GM19193 (cell line): Measurements from ENCODE around the gene C11orf42.

Source experiments
- POLR2A ChIP-seq: IDR thresholded peaks from 4 replicates; pipeline ENCODE4 v1.6.1; 2011; ENCODE audit not compliant: insufficient read depth, insufficient read length; ENCODE audit errors: extremely low read depth

C11orf42 gene

GRCh38 chr11:6205366-6205765 is at the start of gene C11orf42:
C11orf42 (plus strand) TSS chr11:6205557; CDS start chr11:6205616, 59 bp downstream.
- TF ChIP-seq POLR2A: no peak

- TF ChIP-seq POLR2A: no peak
These were observed 48.6 kb upstream of the C11orf42 start for GRCh38 chr11:6156628-6157359.

DNA sequence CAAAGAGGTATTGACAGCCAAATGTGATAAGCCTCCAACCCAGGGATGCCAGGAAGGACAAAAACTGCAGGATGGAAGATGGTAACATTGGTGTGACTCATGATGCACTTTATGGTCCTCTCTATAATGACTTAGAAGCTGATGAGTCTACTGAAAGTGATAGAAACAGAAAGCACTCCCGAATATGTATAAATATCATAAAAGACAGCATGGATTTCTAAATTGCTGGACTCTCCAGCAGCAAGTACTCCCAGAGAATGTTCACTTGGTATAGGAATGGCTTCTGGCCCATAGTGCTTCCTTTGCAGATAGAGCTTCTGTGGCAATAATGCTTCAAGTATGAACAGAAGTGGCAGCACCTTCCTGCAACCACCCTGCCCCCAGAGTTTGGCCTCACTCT is 35.1 kb upstream of the C11orf42 start, which contains the start of gene OR52B2:
TSS of gene OR52B2 (minus strand) at position 101 of the 400 bp plus-strand sequence. CDS start at position 101, 0 bp downstream.
- TF ChIP-seq POLR2A: no peak

DNA sequence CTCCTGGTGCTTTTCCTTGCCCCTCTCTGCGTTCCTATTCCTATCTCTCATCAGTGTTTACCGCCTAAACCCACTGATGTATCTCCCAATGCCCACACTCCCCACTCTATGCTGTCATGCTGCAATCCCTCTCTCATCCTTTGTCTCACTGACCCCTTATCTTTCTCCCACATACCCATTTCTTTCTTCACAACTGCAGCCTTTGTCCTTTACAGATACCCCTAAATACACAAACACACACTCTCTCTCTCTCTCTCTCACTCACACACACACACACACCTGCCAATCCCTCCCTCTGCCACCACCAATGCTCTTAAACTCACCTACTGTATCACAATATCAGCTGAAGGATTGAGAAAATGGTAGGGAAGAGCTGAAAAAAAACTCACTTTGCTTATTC is 29.9 kb upstream of the C11orf42 start:
- TF ChIP-seq POLR2A: no peak

DNA sequence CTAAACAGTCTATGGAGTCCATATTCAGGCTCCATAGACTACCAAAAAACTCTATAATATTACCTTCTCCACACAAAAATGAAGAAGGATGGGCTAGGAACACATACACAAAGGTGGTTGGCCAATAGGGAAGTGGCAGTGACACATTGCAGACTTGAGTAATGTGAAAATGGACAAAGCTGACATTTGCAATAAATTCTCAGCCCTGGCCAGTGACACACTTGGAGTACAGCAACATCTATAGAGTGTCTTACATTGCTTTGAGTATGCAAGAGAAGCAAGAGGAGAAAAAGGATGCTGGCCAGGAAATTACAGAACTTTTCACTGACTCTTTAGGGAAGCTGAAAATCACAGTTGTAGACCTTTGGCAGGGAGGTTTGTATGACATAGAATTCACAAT is 13.6 kb upstream of the C11orf42 start:
- TF ChIP-seq POLR2A: no peak

GRCh38 chr11:6194065-6194581 is 11.2 kb upstream of the C11orf42 start:
- no peak for TF ChIP-seq POLR2A

DNA sequence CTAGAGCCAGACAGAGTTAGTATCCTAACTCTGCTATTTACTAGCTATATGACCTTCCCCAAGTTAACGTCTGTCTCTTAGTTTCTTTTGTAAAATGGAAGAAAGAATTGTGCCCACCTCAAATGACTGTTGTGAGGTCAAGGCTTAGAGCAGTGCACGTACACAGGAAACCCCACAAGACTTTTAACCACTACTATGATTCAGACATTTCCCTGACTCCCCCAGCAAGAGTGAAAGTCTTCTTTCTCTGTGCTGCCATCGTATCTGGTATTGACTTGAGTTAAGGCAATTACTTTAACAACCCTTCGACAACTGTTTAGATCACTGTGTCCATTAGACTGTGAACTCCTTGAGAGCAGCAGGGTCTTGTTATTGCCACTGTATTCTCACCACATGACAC is 9.0 kb upstream of the C11orf42 start:
- TF ChIP-seq POLR2A: no peak

- no peak for TF ChIP-seq POLR2A
These were observed 7.7 kb upstream of the C11orf42 start for GRCh38 chr11:6197466-6198200.

GRCh38 chr11:6199174-6199810 is 6.1 kb upstream of the C11orf42 start, which contains the start of gene OR52W1:
OR52W1 (plus strand) TSS chr11:6199224; CDS start chr11:6199224, 0 bp downstream.
- no peak for TF ChIP-seq POLR2A

DNA sequence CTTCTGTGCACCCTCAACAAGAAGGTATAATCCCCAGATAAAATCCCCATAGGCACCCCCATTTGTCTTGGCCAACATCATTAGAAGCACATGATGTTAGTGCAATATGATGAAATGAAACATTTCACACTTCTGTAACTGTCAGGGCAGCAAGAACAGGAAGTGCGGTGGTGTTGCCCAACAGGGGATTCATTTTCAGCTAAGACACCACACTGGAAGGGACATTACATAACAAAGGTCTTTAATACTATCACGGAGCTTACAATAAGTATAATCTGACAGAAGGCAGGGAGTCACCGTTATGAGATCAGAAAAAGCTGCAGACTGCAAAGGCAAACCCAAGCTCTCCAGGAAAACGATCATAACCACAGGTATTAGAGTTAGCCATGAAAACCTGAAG is 4.4 kb upstream of the C11orf42 start:
- TF ChIP-seq POLR2A: no peak

GRCh38 chr11:6201481-6201880 is 3.9 kb upstream of the C11orf42 start:
- TF ChIP-seq POLR2A: no peak

DNA sequence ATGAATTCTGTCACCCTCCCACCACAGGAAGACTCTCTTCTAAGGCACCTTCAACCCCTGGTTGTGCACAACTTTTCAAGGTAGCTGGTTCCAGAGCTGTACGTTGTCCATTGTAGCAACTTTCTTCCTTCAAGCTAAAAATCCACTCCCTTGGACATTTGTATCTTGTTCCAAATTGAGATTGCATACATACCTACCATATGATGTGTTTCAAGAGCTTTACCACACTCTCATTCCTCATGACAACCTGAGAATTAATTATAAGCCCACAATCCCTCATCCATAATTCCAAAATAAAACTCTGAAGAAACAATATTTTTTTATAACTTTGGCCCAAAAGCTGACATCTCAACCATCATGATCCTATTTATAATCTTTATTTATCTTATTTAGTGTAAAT is 3.3 kb upstream of the C11orf42 start:
- no peak for TF ChIP-seq POLR2A

DNA sequence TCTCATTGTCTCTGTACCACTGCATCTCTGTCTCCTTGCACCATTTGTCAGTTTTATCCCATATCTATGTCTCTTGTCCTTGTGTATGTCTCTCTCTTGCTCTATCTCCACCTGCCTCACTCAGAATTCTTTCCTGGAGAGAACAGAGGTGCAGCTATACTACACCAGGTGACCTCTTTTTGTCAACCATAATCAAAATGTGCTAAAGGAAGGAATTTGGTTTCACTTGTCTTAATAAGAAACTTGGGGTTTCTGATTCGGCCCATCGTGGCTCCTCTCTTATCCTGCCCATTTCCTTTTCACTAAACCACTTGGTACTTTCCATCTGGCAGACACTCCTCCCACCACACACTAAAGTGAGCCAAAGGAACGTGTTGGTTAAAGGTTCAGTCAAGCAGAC is 2.0 kb upstream of the C11orf42 start:
- no peak for TF ChIP-seq POLR2A

GRCh38 chr11:6204706-6205105 is 651 bp upstream of the C11orf42 start:
- no peak for TF ChIP-seq POLR2A

DNA sequence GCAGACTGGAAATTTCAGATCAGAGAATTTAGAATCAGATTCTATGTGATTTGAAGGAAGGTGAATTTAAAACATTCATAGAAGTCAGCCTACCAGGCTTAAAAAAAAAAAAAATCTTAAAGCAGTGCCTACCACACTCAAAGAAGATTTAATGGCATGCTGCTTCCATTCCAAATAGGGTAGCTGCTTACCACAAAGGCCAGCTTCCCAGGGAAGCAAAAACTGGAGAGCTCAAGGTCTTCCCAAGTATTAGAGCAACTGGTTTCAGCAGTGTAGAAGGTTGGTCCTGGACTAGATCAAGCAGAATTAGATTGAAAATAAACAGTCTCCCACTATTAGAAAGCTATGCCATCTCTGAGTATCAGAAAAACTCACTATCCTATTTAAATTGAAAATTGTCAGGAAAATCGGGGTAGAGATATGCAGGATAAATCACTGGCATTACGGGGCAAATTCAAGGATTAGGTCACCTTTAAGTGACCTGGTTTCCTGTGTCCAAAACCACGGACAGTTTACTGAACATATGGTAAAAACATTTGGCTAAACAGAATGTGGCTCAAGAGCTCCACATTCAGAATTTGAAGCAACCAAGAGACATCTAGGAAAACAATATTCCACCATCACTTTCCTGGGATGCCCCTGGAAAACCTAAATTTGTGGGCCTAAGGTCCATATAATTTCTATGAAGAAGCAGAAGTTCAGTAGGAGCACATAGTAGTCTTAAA is 1.3 kb downstream of the C11orf42 start:
- no peak for TF ChIP-seq POLR2A

DNA sequence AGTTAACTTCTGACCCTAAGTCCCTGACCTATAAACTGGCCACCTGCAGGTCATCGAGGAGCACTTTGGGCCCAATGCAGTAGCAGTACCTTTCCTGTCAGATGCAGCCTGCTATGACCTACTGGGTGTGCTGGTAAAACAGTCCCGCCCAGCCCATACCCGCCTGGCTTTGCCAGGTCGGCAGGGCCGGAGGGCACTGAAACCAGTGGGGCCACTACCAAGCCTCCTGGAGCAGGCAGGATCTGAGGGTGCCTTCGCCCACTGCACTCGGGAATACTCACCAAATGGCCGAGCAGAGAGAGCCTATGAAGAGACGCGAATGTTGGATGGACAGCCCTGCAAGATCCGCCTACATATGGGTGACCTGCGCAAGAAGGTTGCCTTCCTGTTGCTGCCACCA is 4.4 kb downstream of the C11orf42 start:
- TF ChIP-seq POLR2A: no peak
